Measurements from ENCODE around the gene MUC5AC. TPM values are rescaled to one million over a fixed set of nuclear protein-coding genes. Genes with fewer than 3 reads are reported as not detected.

The MUC5AC gene
- total RNA-seq, 1 experiment from 2014 or later = under 0.01 TPM

DNA sequence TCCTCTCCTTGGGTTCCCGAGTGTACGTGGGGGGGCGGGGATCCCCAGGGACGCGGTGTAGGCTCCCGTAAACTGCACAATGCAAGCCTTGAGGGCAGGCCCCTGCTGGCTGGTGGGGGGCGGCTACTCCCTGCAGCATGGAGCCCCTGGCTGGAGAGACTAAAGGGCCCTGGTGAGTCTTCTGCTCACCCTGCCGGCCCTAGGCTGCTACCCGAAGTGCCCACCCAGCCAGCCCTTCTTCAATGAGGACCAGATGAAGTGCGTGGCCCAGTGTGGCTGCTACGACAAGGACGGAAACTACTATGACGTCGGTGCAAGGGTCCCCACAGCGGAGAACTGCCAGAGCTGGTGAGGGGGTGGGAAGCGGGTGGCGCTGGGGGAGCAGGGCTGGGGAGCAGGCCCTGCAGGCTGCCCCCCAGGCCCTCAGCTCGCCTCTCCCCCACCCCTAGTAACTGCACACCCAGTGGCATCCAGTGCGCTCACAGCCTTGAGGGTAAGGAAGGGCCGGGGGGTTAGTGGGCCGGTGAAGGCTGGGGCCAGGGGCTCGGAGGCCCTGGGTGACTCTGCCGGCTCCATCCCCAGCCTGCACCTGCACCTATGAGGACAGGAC, 81.9 kb downstream of the MUC5AC start:
- Mint-ChIP-seq H3K4me1 (no peaks in the 10 kb centered on the region), H3K27me3 (ENCODE audit: low read depth) (0 out of 2 replicates have a peak, but pooled peaks cover 4% of the 10 kb centered on the region), H3K36me3 (peaks cover 10% of the 10 kb centered on the region), H3K9me3 (peaks cover 15% of the 10 kb centered on the region), H3K27ac (no peak overlapping the region), H3K4me3 (no peak overlapping the region)
- CTCF ChIA-PET = no interaction called here
- TF ChIP-seq ETV6 (CRISPR knock-in tag; IDR thresholded peaks at IDR 0.05) = no peak
- no peak for TF ChIP-seq STAT6 (CRISPR knock-in tag; conservative IDR thresholded peaks at IDR 0.05; ENCODE audit: low read depth)
- TF ChIP-seq, protein P1, sequence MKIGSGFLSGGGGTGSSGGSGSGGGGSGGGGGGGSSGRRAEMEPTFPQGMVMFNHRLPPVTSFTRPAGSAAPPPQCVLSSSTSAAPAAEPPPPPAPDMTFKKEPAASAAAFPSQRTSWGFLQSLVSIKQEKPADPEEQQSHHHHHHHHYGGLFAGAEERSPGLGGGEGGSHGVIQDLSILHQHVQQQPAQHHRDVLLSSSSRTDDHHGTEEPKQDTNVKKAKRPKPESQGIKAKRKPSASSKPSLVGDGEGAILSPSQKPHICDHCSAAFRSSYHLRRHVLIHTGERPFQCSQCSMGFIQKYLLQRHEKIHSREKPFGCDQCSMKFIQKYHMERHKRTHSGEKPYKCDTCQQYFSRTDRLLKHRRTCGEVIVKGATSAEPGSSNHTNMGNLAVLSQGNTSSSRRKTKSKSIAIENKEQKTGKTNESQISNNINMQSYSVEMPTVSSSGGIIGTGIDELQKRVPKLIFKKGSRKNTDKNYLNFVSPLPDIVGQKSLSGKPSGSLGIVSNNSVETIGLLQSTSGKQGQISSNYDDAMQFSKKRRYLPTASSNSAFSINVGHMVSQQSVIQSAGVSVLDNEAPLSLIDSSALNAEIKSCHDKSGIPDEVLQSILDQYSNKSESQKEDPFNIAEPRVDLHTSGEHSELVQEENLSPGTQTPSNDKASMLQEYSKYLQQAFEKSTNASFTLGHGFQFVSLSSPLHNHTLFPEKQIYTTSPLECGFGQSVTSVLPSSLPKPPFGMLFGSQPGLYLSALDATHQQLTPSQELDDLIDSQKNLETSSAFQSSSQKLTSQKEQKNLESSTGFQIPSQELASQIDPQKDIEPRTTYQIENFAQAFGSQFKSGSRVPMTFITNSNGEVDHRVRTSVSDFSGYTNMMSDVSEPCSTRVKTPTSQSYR (CRISPR knock-in tag; IDR thresholded peaks at IDR 0.05) = no peak
- TF ChIP-seq CBFB (CRISPR knock-in tag; IDR thresholded peaks at IDR 0.05; ENCODE audit: low read depth) = no peak
- TF ChIP-seq, protein P2, sequence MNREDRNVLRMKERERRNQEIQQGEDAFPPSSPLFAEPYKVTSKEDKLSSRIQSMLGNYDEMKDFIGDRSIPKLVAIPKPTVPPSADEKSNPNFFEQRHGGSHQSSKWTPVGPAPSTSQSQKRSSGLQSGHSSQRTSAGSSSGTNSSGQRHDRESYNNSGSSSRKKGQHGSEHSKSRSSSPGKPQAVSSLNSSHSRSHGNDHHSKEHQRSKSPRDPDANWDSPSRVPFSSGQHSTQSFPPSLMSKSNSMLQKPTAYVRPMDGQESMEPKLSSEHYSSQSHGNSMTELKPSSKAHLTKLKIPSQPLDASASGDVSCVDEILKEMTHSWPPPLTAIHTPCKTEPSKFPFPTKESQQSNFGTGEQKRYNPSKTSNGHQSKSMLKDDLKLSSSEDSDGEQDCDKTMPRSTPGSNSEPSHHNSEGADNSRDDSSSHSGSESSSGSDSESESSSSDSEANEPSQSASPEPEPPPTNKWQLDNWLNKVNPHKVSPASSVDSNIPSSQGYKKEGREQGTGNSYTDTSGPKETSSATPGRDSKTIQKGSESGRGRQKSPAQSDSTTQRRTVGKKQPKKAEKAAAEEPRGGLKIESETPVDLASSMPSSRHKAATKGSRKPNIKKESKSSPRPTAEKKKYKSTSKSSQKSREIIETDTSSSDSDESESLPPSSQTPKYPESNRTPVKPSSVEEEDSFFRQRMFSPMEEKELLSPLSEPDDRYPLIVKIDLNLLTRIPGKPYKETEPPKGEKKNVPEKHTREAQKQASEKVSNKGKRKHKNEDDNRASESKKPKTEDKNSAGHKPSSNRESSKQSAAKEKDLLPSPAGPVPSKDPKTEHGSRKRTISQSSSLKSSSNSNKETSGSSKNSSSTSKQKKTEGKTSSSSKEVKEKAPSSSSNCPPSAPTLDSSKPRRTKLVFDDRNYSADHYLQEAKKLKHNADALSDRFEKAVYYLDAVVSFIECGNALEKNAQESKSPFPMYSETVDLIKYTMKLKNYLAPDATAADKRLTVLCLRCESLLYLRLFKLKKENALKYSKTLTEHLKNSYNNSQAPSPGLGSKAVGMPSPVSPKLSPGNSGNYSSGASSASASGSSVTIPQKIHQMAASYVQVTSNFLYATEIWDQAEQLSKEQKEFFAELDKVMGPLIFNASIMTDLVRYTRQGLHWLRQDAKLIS (CRISPR knock-in tag; IDR thresholded peaks at IDR 0.05; ENCODE audit: borderline replicate concordance) = no peak
- no peak for TF ChIP-seq ZNF317 (CRISPR knock-in tag; IDR thresholded peaks at IDR 0.05; ENCODE audit: borderline replicate concordance, low read depth)
- no peak for TF ChIP-seq JAZF1 (CRISPR knock-in tag; IDR thresholded peaks at IDR 0.05)
- TF ChIP-seq MLX (CRISPR knock-in tag; IDR thresholded peaks at IDR 0.05) = no peak
- POLR2A ChIA-PET = no interaction called here
- no peak for DNase-seq (ENCODE audit: low spot score)
- no peak for ATAC-seq

- Mint-ChIP-seq H3K9me3 (peaks cover 15% of the 10 kb centered on the region), H3K36me3 (peaks cover 12% of the 10 kb centered on the region), H3K4me1 (no peaks in the 10 kb centered on the region), H3K27me3 (ENCODE audit: low read depth) (0 out of 2 replicates have a peak, but pooled peaks cover 4% of the 10 kb centered on the region), H3K4me3 (no peak overlapping the region), H3K27ac (no peak overlapping the region)
- POLR2A ChIA-PET = no interaction called here
- DNase-seq (ENCODE audit: low spot score) = no peak
- TF ChIP-seq GRHL2 (CRISPR knock-in tag; IDR thresholded peaks at IDR 0.05; ENCODE audit: insufficient replicate concordance, severe bottlenecking) (no peak), IRF2 (CRISPR knock-in tag; IDR thresholded peaks at IDR 0.05; ENCODE audit: borderline replicate concordance, low read depth) (no peak)
- TF ChIP-seq, protein P3, sequence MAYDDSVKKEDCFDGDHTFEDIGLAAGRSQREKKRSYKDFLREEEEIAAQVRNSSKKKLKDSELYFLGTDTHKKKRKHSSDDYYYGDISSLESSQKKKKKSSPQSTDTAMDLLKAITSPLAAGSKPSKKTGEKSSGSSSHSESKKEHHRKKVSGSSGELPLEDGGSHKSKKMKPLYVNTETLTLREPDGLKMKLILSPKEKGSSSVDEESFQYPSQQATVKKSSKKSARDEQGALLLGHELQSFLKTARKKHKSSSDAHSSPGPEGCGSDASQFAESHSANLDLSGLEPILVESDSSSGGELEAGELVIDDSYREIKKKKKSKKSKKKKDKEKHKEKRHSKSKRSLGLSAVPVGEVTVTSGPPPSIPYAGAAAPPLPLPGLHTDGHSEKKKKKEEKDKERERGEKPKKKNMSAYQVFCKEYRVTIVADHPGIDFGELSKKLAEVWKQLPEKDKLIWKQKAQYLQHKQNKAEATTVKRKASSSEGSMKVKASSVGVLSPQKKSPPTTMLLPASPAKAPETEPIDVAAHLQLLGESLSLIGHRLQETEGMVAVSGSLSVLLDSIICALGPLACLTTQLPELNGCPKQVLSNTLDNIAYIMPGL (CRISPR knock-in tag; IDR thresholded peaks at IDR 0.05) = no peak
- ATAC-seq = no peak
- CTCF ChIA-PET = no interaction called here
Measured at GRCh38 chr11:1240771-1241170, 83.0 kb downstream of the MUC5AC start.
